Trophoblast cell (in vitro differentiated cells and primary cell): Measurements from ENCODE around the gene GAN.

Experiments used
- DNase-seq, 2 donors: peaks; one replicate each; pipeline ENCODE4 v3.0.0-alpha.2; 2016
- H2AFZ ChIP-seq: 2 replicates; pipeline ENCODE4 v1.6.1; 2013; ENCODE audit warnings: low read length, moderate library complexity, mild to moderate bottlenecking; ENCODE audit not compliant: insufficient read depth, poor library complexity
- H2AK5ac ChIP-seq: 2 replicates; pipeline ENCODE4 v1.6.1; 2013; ENCODE audit warnings: mild to moderate bottlenecking, low read length
- H2BK120ac ChIP-seq: 2 replicates; pipeline ENCODE4 v1.6.1; 2013; ENCODE audit warnings: low read length, mild to moderate bottlenecking, moderate library complexity; ENCODE audit not compliant: insufficient read depth, poor library complexity
- H2BK12ac ChIP-seq: 2 replicates; pipeline ENCODE4 v1.6.1; 2013; ENCODE audit warnings: mild to moderate bottlenecking, low read length, moderate library complexity
- H2BK5ac ChIP-seq: 2 replicates; pipeline ENCODE4 v1.6.1; 2013; ENCODE audit warnings: low read length, low read depth, moderate library complexity, mild to moderate bottlenecking; ENCODE audit not compliant: poor library complexity
- H3K14ac ChIP-seq: 2 replicates; pipeline ENCODE4 v1.6.1; 2013; ENCODE audit warnings: mild to moderate bottlenecking, low read length
- H3K18ac ChIP-seq: 2 replicates; pipeline ENCODE4 v1.6.1; 2013; ENCODE audit warnings: mild to moderate bottlenecking, low read length
- H3K23ac ChIP-seq: 2 replicates; pipeline ENCODE4 v1.6.1; 2013; ENCODE audit warnings: low read length
- H3K27ac ChIP-seq: 2 replicates; pipeline ENCODE4 v1.5.1; 2013; ENCODE audit warnings: low read depth, mild to moderate bottlenecking, inconsistent platforms, low read length, moderate library complexity
- H3K27me3 ChIP-seq: 2 replicates; pipeline ENCODE4 v1.6.1; 2013; ENCODE audit warnings: inconsistent platforms, mild to moderate bottlenecking, low read length, moderate library complexity; ENCODE audit not compliant: insufficient read depth
- H3K36me3 ChIP-seq, 2 experiments: 1 replicate in 1 of 2; 2 replicates in 1 of 2; pipeline ENCODE4 v1.6.1; 2013; ENCODE audit warnings: low read length in 2 of 2, mild to moderate bottlenecking in 2 of 2, moderate library complexity in 1 of 2; ENCODE audit not compliant: insufficient read depth in 2 of 2, control insufficient read depth in 1 of 2
- H3K4ac ChIP-seq: 2 replicates; pipeline ENCODE4 v1.6.1; 2013; ENCODE audit warnings: low read depth, mild to moderate bottlenecking, low read length, moderate library complexity
- H3K4me1 ChIP-seq, 2 experiments: 1 replicate in 1 of 2; 2 replicates in 1 of 2; pipeline ENCODE4 v1.6.1; 2013; ENCODE audit warnings: low read length in 2 of 2, mild to moderate bottlenecking in 2 of 2, moderate library complexity in 1 of 2; ENCODE audit not compliant: insufficient read depth in 2 of 2, control insufficient read depth in 1 of 2
- H3K4me2 ChIP-seq: 2 replicates; pipeline ENCODE4 v1.6.1; 2013; ENCODE audit warnings: inconsistent platforms, mild to moderate bottlenecking, low read length, moderate library complexity
- H3K4me3 ChIP-seq: 2 replicates; pipeline ENCODE4 v1.5.1; 2013; ENCODE audit warnings: mild to moderate bottlenecking, low read depth, low read length, inconsistent platforms
- H3K79me1 ChIP-seq: one replicate; pipeline ENCODE4 v1.6.1; 2013; ENCODE audit warnings: low read length
- H3K79me2 ChIP-seq: 2 replicates; pipeline ENCODE4 v1.6.1; 2013; ENCODE audit warnings: low read length, mild to moderate bottlenecking; ENCODE audit not compliant: control insufficient read depth, insufficient read depth, poor library complexity
- H3K9ac ChIP-seq: 2 replicates; pipeline ENCODE4 v1.6.1; 2013; ENCODE audit warnings: mild to moderate bottlenecking, low read length
- H3K9me3 ChIP-seq: 2 replicates; pipeline ENCODE4 v1.6.1; 2013; ENCODE audit warnings: low read depth, mild to moderate bottlenecking, control low read depth, inconsistent platforms, low read length; ENCODE audit not compliant: insufficient read depth
- H4K12ac ChIP-seq: 2 replicates; pipeline ENCODE4 v1.6.1; 2013; ENCODE audit warnings: low read depth, mild to moderate bottlenecking, low read length, moderate library complexity
- H4K8ac ChIP-seq: 2 replicates; pipeline ENCODE4 v1.6.1; 2013; ENCODE audit warnings: low read depth, mild to moderate bottlenecking, low read length, moderate library complexity
- H4K91ac ChIP-seq: one replicate; pipeline ENCODE4 v1.6.1; 2013; ENCODE audit warnings: low read depth, mild to moderate bottlenecking, low read length, moderate library complexity
- WGBS: extraction: QIAGEN DNeasy Blood & Tissue Kit; methylation state at CpG from one replicate; pipeline ENCODE4 v1.1.7; 2013; ENCODE audit warnings: missing lambda C conversion rate; ENCODE audit not compliant: insufficient read length, insufficient coverage; ENCODE audit errors: extremely low coverage; 5-methylcytosine and 5-hydroxymethylcytosine counted together

GAN gene

GRCh38 chr16:81315271-81316175 is 761 bp downstream of the GAN start:
- Histone ChIP-seq H3K27ac (peak overlapping the region; percentile 77), H3K9me3 (no peaks in the 10 kb centered on the region), H4K12ac (peak overlapping the region; percentile 29), H4K8ac (peak overlapping the region; percentile 77), H3K27me3 (no peaks in the 10 kb centered on the region), H3K9ac (peak overlapping the region; percentile 41), H3K36me3 (peaks cover 0 to 3% of the 10 kb centered on the region in 2 experiments), H2AK5ac (no peak overlapping the region), H3K18ac (peak overlapping the region; percentile 71), H2AFZ (peak overlapping the region; percentile 86), H3K4me3 (peak overlapping the region; percentile 98), H3K79me2 (peaks cover 8% of the 10 kb centered on the region), H3K4me2 (peak overlapping the region; percentile 68), H3K79me1 (peaks cover 4% of the 10 kb centered on the region), H3K4ac (peak overlapping the region; percentile 70), H3K4me1 (peaks cover 2 to 16% of the 10 kb centered on the region in 2 experiments), H2BK5ac (peak overlapping the region; percentile 45), H3K14ac (peak overlapping the region; percentile 81), H4K91ac (peak overlapping the region; percentile 71), H2BK120ac (peak overlapping the region; percentile 55), H3K23ac (no peak overlapping the region), H2BK12ac (no peak overlapping the region)
- no CpG with 5 or more reads among the region's 88 CpGs for WGBS
- DNase-seq, result peak; percentile 47 to 57

- Histone ChIP-seq H3K9ac (no peak overlapping the region), H2AFZ (no peak overlapping the region), H3K9me3 (no peaks in the 10 kb centered on the region), H3K79me2 (peaks cover 8% of the 10 kb centered on the region), H3K79me1 (peaks cover 4% of the 10 kb centered on the region), H3K4me2 (peak overlapping the region; percentile 68), H3K27ac (no peak overlapping the region), H2BK12ac (no peak overlapping the region), H3K18ac (no peak overlapping the region), H3K23ac (no peak overlapping the region), H2BK120ac (no peak overlapping the region), H4K12ac (no peak overlapping the region), H4K91ac (no peak overlapping the region), H3K27me3 (no peaks in the 10 kb centered on the region), H3K4ac (no peak overlapping the region), H3K36me3 (peaks cover 0 to 3% of the 10 kb centered on the region in 2 experiments), H3K4me1 (peaks cover 2 to 16% of the 10 kb centered on the region in 2 experiments), H2AK5ac (no peak overlapping the region), H3K4me3 (no peak overlapping the region), H3K14ac (no peak overlapping the region), H4K8ac (no peak overlapping the region), H2BK5ac (no peak overlapping the region)
- no CpG with 5 or more reads among the region's 5 CpGs for WGBS
- DNase-seq, result no peak
These were observed 1.4 kb downstream of the GAN start for GRCh38 chr16:81316176-81316496.

GRCh38 chr16:81318711-81319110 is 3.9 kb downstream of the GAN start:
- no peak overlapping the region for H2BK12ac ChIP-seq
- peak overlapping the region; percentile 58 for H3K4ac ChIP-seq
- H3K4me3 ChIP-seq, result no peak overlapping the region
- no peak overlapping the region for H3K23ac ChIP-seq
- H4K91ac ChIP-seq, result no peak overlapping the region
- peaks cover 4% of the 10 kb centered on the region for H3K79me1 ChIP-seq
- no peak overlapping the region for H2AK5ac ChIP-seq
- no peak overlapping the region for H2BK120ac ChIP-seq
- H3K27me3 ChIP-seq, result no peaks in the 10 kb centered on the region
- H3K14ac ChIP-seq, result no peak overlapping the region
- H3K27ac ChIP-seq, result no peak overlapping the region
- peak in 1 of 2 donors; percentile 10 for DNase-seq
- WGBS, result no CpG with 5 or more reads among the region's 7 CpGs
- no peaks in the 10 kb centered on the region for H3K9me3 ChIP-seq
- H3K36me3 ChIP-seq, result no peaks in the 10 kb centered on the region
- H4K8ac ChIP-seq, result no peak overlapping the region
- H3K18ac ChIP-seq, result no peak overlapping the region
- H3K4me1 ChIP-seq, result peaks cover 2 to 12% of the 10 kb centered on the region in 2 experiments
- H3K9ac ChIP-seq, result no peak overlapping the region
- no peak overlapping the region for H4K12ac ChIP-seq
- H2AFZ ChIP-seq, result no peak overlapping the region
- no peak overlapping the region for H2BK5ac ChIP-seq
- peaks cover 8% of the 10 kb centered on the region for H3K79me2 ChIP-seq
- H3K4me2 ChIP-seq, result no peak overlapping the region

- H3K4me3 ChIP-seq, result no peak overlapping the region
- no peaks in the 10 kb centered on the region for H3K27me3 ChIP-seq
- peaks cover 10% of the 10 kb centered on the region for H3K79me2 ChIP-seq
- H3K4ac ChIP-seq, result no peak overlapping the region
- no peak overlapping the region for H3K14ac ChIP-seq
- H4K12ac ChIP-seq, result no peak overlapping the region
- H3K36me3 ChIP-seq, result no peaks in the 10 kb centered on the region
- H2AK5ac ChIP-seq, result no peak overlapping the region
- H2BK12ac ChIP-seq, result no peak overlapping the region
- DNase-seq, result peak in 1 of 2 donors; percentile 18
- no CpG with 5 or more reads among the region's 6 CpGs for WGBS
- H3K23ac ChIP-seq, result no peak overlapping the region
- H4K8ac ChIP-seq, result no peak overlapping the region
- no peak overlapping the region for H3K4me2 ChIP-seq
- no peak overlapping the region for H3K18ac ChIP-seq
- no peak overlapping the region for H2AFZ ChIP-seq
- no peak overlapping the region for H2BK120ac ChIP-seq
- H3K9me3 ChIP-seq, result no peaks in the 10 kb centered on the region
- no peak overlapping the region for H3K9ac ChIP-seq
- H3K4me1 ChIP-seq, result peaks cover 0 to 7% of the 10 kb centered on the region in 2 experiments
- H3K27ac ChIP-seq, result no peak overlapping the region
- no peak overlapping the region for H2BK5ac ChIP-seq
- no peak overlapping the region for H4K91ac ChIP-seq
- H3K79me1 ChIP-seq, result peaks cover 4% of the 10 kb centered on the region
These were observed 4.6 kb downstream of the GAN start for GRCh38 chr16:81319221-81319912.
